RPMI8226 (cell line): ENCODE data around the gene FRMD4A.
"Not testable (repeated sequence)": the region's sequence is repeated elsewhere in the genome, so short reads cannot be mapped to it uniquely, and the experiment has no call there.

Source experiments
- DNase-seq: peaks from one replicate; pipeline ENCODE4 v3.0.0-alpha.2; 2015

FRMD4A gene

DNA sequence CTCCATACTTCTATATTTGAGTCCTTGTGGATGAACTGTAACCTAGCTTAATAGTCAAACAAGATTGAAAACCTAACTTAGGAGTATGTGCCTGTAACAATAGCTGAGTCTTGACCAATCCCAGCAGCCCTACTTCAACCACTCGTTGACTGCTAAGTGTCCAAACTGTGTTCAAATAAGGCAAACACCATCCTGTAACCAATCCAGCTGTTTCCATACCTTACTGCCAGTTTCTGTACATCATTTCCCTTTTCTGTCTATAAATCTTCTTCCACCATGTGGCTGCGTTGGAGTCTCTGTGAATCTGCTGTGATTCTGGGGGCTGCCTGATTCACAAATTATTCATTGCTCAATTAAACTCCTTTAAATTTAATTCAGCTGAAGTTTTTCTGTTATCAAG lies 195.5 kb downstream of the FRMD4A start:
- not testable (repeated sequence) for DNase-seq

- DNase-seq: no peak
These were observed 196.4 kb downstream of the FRMD4A start for GRCh38 chr10:14134275-14134674.

DNA sequence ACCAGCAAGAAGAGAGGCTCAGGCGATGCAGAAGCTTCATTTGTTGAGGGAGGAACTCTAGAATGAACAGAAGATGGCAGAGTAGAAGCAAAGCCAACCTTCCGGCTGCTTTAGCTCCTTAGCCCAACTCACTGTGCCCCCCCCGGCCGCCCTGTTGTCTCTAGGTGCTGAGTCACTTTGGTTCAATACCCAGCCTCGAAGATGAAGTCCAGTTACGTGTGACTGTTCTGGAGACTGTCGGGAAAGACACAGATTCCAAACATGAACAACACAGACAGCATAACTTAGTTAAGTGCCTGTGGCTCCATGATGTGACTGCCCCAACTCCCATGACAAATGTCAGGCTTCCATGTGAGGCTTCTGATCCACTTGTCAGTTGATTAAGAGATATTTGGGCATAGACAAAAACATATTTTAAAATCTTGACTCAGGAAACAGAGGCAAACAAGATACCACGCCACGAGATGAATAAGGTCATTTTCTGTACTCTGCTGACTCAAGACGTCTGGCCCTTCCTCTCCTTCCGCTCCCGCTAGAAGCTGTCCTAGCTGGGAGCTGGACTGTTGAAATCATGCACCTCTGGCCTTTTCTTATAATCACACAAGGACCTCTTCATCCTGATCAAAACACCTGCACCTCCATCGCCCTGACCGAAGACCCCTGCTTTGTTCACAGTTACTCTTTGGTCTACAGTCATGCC lies 199.3 kb downstream of the FRMD4A start:
- no peak for DNase-seq

GRCh38 chr10:14129770-14130169 lies 201.0 kb downstream of the FRMD4A start:
- DNase-seq: no peak

GRCh38 chr10:14128519-14128918 lies 202.2 kb downstream of the FRMD4A start:
- DNase-seq: no peak

DNA sequence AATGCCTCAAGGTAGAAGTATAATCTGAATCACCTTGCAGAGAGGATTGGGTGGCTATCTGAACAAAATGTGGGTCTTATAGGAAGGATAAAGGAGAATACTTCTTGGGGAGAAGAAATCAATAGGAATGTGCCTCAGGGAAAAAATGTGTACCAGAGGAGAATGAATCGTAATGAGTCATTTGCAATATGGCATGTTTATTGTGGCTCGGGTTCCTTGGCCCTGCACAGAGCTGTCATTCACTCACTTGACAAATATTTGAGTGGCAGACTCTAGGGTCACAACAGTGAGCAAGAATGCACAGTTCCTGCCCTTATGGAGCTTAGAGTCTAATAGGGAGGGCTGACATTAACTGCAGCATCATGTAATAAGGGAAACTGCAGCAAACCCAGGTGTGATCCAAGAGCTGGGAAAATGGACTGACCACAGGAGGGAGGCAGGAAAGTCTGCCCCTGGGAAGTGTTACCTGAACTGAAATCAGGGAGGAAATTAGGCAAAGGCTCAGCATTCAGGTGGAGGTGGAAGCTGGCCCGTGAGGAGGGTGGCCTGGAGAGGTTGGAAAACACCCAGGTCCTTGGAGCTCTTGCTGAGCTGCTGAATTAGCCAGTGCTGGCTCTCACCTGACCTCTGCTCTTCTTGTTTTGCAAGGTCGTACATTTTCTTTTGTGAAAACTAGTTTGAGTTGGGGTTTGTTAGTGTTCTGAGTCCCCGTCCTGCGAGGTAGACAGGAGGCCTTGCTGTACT lies 203.9 kb downstream of the FRMD4A start:
- DNase-seq: no peak

DNA sequence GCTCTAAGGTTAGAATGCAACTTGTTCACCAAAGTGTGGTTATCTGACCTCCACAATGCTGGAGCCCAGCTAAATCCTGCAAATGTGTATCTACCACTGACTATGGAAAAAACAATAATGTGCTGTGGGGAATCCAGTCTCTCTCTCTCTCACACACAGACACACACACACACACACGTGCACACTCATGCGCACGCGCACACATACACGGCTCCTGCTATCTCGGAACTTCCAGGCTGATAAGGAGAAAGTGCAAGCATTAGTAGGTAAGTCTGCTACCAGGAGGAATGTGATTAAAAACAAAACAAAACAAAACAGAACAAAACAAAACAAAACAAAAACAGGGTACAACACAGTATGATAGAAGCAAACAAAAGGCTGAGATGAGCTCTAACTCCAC lies 205.2 kb downstream of the FRMD4A start:
- no peak for DNase-seq

DNA sequence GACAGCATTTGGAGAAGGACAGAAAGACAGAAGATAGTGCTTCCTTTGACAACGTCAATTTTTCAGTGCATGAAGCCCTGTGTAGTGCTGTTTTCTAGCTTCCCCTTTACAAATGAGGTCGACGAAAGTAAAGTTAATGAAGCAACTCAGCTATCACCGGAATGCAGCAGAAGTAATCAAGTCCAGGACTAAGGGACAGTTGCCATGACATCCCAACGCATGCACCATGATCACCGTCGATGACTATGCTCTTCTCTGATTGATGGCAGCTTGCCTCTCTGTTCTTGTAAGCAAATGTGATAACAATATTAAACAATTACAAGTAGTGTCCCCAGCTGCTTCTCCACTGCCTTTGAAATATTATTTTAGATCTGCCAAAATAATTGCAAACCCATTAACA lies 205.8 kb downstream of the FRMD4A start:
- no peak for DNase-seq

DNA sequence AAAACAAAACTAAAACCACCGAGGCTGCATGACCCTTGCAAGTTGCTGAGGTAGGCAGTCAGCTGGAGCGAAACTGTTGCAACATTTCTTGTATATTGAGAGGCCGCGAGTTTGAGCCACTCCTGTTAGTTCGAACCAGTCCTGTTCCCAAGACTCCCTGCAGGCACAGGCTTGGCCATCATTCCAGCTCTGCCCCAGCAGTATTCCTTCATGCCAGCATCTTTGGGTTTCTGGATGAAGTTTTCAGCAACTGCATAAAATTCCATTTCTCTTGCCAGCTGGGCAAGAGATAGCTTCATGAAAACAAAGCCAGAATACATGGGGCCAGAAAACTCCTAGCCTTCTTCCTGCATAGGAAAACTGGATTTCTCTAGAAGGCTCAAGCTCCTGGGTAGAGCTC lies 207.6 kb downstream of the FRMD4A start:
- no peak for DNase-seq

DNA sequence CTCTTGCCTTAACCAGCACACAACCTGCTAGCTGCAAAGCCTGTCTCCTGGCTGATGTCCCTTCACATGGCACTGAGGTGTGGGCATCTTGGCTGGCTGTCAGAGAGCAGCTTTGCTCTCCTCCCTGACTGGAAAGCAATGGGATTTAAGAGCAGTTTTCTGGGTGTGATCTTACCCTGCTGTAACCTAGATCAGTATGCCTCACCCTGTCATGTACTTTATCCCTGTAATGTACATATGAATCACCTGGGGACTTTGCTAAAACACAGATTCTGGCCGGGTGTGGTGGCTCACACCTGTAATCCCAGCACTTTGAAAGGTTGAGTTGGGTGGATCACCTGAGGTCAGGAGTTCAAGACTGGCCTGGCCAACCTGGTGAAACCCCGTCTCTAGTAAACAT lies 209.9 kb downstream of the FRMD4A start:
- no peak for DNase-seq

GRCh38 chr10:14118953-14119352 lies 211.8 kb downstream of the FRMD4A start:
- no peak for DNase-seq

DNA sequence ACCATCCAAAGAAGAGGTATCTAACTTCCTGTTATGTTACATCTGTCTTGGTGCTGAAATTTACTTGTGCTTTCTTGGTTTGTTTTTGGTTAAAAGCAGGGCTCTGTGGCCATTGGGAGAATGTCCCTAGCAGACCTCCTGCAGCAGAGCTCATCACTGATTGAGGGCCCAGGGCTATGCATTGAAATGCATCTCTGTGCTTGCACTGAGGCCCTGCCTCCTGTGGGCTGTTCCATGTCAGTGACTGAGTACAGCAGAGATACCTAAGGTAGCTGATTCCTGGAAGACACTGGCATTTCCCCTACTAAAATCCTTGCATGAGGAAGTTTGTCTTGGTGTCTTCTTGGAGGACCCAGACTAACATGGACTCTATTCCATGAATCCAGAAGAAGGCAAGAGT lies 213.9 kb downstream of the FRMD4A start:
- DNase-seq: no peak

- no peak for DNase-seq
These were observed 214.7 kb downstream of the FRMD4A start for GRCh38 chr10:14116021-14116420.

DNA sequence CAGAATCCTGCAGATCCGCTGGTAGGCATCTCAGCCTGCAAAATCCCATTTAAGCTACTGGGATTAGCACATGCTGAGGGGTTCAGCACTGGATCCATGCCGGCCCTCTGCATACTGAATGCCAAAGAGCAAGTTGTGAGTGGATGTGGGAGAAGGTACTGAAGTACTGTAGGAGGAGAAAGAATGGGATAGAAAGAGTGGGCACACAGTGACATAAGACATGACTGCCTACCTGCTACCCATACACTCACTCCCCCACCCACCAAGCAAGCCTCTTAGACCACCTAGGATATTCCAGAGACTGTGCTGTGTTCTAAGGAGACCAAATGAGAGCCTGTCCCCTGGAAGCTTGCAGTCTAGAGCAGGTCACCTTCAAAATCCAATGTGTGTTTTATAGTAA lies 215.9 kb downstream of the FRMD4A start:
- DNase-seq: no peak

GRCh38 chr10:14112056-14112455 lies 218.7 kb downstream of the FRMD4A start:
- DNase-seq: no peak

- no peak for DNase-seq
These were observed 219.5 kb downstream of the FRMD4A start for GRCh38 chr10:14111208-14111607.

- DNase-seq: no peak
These were observed 223.9 kb downstream of the FRMD4A start for GRCh38 chr10:14106828-14107227.

DNA sequence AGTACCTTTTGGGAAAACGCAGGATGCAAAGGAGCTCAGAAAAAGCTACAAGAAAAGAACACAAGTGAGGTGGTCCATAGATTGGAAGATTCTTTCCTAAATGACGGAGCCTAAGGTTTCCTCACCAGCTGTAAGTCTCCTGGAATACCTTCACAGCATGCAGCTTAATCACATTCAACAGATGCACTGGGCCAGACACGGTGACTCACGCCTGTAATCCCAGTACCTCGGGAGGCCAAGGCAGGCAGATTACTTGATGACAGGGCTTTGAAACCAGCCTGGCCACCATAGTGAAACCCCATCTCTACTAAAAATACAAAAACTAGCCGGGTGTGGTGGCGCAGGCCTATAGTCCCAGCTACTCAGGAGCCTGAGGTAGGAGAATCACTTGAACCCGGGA lies 228.7 kb downstream of the FRMD4A start:
- DNase-seq: no peak

- DNase-seq: no peak
These were observed 230.8 kb downstream of the FRMD4A start for GRCh38 chr10:14099885-14100284.

- no peak for DNase-seq
These were observed 236.8 kb downstream of the FRMD4A start for GRCh38 chr10:14093730-14094484.

DNA sequence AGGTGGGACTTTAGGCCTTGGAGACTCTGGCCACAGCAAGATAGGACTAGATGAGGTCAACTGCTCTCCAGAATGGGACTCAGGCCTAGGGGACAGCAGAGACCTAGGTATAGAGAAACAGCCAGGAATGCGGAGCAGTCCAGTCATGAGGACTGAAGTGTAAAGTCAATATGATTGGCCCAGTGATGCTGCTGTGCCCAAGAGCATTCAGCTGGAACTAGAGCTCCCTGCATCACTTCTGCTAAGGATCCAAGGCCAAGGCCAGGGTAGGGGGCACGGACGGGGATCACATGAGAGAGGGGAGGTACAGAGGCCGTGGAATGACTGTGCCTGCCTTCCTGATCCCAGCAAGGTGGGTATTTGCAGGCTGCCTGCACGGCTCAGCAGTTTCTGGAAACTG lies 237.9 kb downstream of the FRMD4A start:
- DNase-seq: no peak

DNA sequence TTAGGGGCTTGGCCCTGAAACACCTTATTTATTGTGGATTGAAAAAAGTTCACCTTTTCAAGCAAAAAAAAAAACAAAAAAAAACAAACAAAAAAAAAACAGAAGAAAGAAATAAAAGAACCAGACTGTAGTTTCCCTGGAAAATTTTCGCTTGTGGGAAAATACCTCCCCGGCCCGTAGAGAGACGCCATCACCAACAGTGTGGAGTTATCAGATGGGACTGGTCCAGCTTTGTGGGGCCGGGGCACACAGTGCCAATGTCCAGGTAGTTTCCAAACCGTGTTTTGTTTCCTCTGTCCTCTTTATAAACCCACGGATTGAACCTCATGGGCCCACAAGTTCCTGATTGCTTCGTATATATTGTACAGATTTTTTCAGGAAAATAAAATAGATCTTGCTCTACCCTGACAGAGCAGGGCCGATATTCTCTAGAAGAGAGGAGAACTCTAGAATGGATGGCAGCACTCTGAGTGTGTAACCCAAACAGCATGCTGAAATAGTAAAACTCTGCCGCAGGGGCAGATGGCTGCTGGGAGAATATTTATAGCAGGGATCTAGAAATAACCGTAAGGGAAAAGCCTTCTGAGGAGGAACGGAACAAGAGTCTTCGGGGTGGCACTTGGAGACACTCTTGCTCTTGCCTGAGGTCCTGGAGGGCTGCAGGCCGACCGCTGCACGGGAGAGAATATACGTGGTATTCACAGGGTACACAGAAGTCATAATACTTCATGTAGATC lies 241.0 kb downstream of the FRMD4A start:
- no peak for DNase-seq

DNA sequence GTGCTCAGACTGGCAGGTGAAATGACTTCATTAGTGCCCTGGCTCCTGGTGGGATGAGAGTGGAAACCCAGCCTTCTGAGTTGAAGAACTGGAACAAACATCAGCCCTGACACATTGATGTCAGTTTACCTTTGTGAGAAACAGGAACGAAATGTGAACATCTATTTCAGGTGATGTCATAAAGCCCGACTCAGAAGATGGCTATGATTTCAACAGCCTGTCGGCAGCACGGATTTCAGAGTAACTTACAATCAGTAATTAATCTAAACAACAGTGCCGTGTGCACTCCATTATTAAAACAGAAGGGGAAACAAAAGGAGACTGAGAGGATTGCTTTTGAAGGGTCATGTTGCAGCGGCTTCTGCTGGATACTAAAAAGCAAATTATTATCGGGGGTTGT lies 243.2 kb downstream of the FRMD4A start:
- DNase-seq: no peak
